Measurements from ENCODE around the gene CFAP45.

DNA sequence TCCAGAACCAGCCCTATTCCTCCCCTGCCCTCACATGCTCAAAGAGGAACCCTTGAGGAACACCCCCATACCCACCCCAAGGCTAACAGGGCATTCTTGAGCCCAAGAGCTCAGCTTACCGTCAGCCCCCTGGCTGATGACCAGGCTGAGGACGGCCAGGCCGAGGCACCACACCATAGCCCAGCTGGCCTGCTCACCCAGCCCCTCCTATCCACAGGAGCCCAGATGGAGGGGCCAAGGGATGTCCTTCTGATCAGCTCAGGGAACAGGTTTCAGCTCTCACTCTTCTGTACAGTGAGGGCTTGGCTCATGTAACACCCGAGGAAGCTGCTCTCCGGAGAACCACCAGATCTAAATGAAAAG is 43.3 kb upstream of the CFAP45 start:
- TF ChIP-seq, protein P1, sequence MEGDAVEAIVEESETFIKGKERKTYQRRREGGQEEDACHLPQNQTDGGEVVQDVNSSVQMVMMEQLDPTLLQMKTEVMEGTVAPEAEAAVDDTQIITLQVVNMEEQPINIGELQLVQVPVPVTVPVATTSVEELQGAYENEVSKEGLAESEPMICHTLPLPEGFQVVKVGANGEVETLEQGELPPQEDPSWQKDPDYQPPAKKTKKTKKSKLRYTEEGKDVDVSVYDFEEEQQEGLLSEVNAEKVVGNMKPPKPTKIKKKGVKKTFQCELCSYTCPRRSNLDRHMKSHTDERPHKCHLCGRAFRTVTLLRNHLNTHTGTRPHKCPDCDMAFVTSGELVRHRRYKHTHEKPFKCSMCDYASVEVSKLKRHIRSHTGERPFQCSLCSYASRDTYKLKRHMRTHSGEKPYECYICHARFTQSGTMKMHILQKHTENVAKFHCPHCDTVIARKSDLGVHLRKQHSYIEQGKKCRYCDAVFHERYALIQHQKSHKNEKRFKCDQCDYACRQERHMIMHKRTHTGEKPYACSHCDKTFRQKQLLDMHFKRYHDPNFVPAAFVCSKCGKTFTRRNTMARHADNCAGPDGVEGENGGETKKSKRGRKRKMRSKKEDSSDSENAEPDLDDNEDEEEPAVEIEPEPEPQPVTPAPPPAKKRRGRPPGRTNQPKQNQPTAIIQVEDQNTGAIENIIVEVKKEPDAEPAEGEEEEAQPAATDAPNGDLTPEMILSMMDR (IDR thresholded peaks at IDR 0.05; ENCODE audit: low read depth, low read length, poor library complexity, severe bottlenecking) = no peak
- TF ChIP-seq EZH2phosphoT487 (IDR thresholded peaks at IDR 0.05; ENCODE audit: borderline replicate concordance, low read length) = no peak

Measured in DOHH2 (cell line).